Nephron (organoid): ENCODE measurements around the gene CD6.

Source experiments
- H3K27ac Mint-ChIP-seq, 3 experiments: 2 replicates each; pipeline ENCODE4 v1.8.0; 2020; ENCODE audit warnings: mixed read lengths in 3 of 3, mild to moderate bottlenecking in 2 of 3, moderate library complexity in 1 of 3
- H3K27me3 Mint-ChIP-seq: 2 replicates; pipeline ENCODE4 v1.8.0; 2021; ENCODE audit warnings: low read depth, mild to moderate bottlenecking, moderate library complexity, mixed read lengths
- H3K36me3 Mint-ChIP-seq: 2 replicates; pipeline ENCODE4 v1.8.0; 2020; ENCODE audit warnings: low read depth, mixed read lengths
- H3K4me1 Mint-ChIP-seq: 2 replicates; pipeline ENCODE4 v1.8.0; 2020; ENCODE audit warnings: mixed read lengths
- H3K4me3 Mint-ChIP-seq, 3 experiments: 2 replicates each; pipeline ENCODE4 v1.8.0; 2020; ENCODE audit warnings: mild to moderate bottlenecking in 3 of 3, mixed read lengths in 3 of 3, moderate library complexity in 2 of 3
- H3K9me3 Mint-ChIP-seq: 2 replicates; pipeline ENCODE4 v1.8.0; 2020; ENCODE audit warnings: mixed read lengths
- TF ChIP-seq, protein P1 (sequence below), 3 experiments: fragments of 200-600 bp; sonication (generic); IDR thresholded peaks; one replicate each; pipeline ENCODE4 v1.5.0; 2021; ENCODE audit warnings: antibody characterized with exemption in 3 of 3; ENCODE audit not compliant: unreplicated experiment in 3 of 3

The CD6 gene

GRCh38 chr11:60927600-60927999 lies 43.9 kb upstream of the CD6 start:
- H3K27ac Mint-ChIP-seq, result no peak overlapping the region
- H3K9me3 Mint-ChIP-seq, result no peaks in the 10 kb centered on the region

DNA sequence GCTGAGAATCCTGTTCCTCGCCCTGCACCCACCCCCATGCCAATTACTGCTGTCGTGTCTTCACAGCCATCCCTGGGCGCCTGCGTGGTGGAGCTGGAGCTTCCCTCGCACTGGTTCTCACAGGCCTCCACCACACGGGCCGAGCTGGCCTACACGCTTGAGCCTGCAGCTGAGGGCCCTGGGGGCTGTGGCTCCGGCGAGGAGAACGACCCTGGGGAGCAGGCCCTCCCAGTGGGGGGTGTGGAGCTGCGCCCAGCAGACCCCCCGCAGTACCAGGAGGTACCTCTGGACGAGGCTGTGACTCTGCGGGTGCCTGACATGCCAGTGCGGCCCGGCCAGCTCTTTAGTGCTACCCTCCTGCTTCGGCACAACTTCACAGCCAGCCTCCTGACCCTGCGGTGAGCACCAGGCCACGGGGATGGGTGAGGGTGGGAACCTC lies 42.9 kb upstream of the CD6 start:
- Mint-ChIP-seq H3K36me3 (peaks cover 45% of the 10 kb centered on the region), H3K9me3 (no peaks in the 10 kb centered on the region), H3K27ac (no peak overlapping the region), H3K4me1 (peaks cover 20% of the 10 kb centered on the region), H3K4me3 (no peak overlapping the region), H3K27me3 (peaks cover 8% of the 10 kb centered on the region)
- TF ChIP-seq, protein P1, sequence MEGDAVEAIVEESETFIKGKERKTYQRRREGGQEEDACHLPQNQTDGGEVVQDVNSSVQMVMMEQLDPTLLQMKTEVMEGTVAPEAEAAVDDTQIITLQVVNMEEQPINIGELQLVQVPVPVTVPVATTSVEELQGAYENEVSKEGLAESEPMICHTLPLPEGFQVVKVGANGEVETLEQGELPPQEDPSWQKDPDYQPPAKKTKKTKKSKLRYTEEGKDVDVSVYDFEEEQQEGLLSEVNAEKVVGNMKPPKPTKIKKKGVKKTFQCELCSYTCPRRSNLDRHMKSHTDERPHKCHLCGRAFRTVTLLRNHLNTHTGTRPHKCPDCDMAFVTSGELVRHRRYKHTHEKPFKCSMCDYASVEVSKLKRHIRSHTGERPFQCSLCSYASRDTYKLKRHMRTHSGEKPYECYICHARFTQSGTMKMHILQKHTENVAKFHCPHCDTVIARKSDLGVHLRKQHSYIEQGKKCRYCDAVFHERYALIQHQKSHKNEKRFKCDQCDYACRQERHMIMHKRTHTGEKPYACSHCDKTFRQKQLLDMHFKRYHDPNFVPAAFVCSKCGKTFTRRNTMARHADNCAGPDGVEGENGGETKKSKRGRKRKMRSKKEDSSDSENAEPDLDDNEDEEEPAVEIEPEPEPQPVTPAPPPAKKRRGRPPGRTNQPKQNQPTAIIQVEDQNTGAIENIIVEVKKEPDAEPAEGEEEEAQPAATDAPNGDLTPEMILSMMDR (IDR thresholded peaks at IDR 0.05; ENCODE audit: unreplicated experiment in 3 of 3), result no peak

More at GRCh38 chr11:60927600-60927999, 43.9 kb upstream of the CD6 start:
- Mint-ChIP-seq H3K27me3 (peaks cover 8% of the 10 kb centered on the region), H3K4me1 (peaks cover 26% of the 10 kb centered on the region), H3K36me3 (peaks cover 45% of the 10 kb centered on the region), H3K4me3 (peak overlapping the region in 2 of 3 experiments; percentile 52 to 54)
- TF ChIP-seq, protein P1 (IDR thresholded peaks at IDR 0.05; ENCODE audit: unreplicated experiment in 3 of 3), result no peak

DNA sequence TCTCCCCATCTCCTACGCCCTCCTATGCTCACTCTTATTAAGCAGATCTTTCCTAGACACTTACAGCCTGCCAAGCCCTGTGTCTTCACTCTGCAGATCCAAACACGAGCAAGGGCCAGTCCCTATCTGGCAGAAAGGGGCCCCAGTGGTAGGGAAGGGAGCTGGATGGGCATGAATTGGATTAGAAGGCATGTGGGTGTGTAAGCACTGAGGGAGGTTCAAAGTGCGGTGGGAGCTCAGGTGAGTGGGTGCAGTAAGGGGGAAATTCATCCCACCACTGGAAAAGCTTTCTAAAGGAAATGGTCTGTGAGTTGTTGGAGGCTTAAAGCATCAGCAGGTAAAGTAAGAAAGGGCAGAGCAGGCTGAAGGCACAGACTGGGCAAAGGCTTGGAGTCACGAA lies 41.7 kb upstream of the CD6 start:
- Mint-ChIP-seq H3K4me3 (no peak overlapping the region), H3K4me1 (peaks cover 16% of the 10 kb centered on the region), H3K27ac (no peak overlapping the region), H3K9me3 (no peaks in the 10 kb centered on the region), H3K27me3 (peaks cover 8% of the 10 kb centered on the region), H3K36me3 (peaks cover 51% of the 10 kb centered on the region)
- TF ChIP-seq, protein P1 (IDR thresholded peaks at IDR 0.05; ENCODE audit: unreplicated experiment in 3 of 3), result no peak

DNA sequence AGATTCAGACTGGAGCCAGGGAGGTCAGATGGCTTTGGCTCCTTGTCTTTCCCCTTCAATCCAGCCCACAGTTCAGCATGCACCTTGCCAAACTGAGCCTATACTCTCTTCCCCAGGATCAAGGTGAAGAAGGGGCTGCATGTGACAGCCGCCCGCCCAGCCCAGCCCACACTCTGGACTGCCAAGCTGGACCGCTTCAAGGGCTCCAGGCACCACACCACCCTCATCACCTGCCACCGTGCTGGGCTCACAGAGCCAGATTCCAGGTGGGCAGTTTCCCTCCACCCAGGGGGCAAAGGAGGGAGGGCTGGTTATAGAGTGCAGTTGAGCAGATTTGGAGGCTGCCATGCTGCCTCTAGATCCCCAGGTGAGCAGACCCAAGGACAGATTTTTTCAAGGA lies 41.1 kb upstream of the CD6 start:
- TF ChIP-seq, protein P1 (IDR thresholded peaks at IDR 0.05; ENCODE audit: unreplicated experiment in 3 of 3), result no peak
- H3K4me1 Mint-ChIP-seq, result peaks cover 12% of the 10 kb centered on the region
- H3K27me3 Mint-ChIP-seq, result peaks cover 8% of the 10 kb centered on the region
- peaks cover 53% of the 10 kb centered on the region for H3K36me3 Mint-ChIP-seq
- no peak overlapping the region for H3K27ac Mint-ChIP-seq
- no peak overlapping the region for H3K4me3 Mint-ChIP-seq
- H3K9me3 Mint-ChIP-seq, result no peaks in the 10 kb centered on the region

DNA sequence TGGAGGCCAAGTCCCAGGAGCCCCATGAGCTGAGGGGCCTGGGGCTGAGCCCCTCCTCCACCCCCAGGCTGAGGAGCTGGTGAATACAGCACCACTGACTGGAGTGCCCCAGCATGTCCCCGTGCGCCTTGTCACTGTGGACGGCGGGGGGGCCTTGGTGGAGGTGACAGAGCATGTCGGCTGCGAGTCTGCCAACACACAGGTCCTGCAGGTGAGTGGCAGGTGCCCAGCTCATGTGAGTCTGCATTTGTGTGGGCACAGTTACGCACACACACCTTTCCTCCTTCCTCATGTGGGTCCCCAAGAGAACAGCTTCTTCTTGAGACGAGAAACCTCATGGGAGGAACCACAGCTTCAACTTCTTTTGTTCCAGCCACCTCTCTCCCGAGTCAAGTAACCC lies 39.6 kb upstream of the CD6 start:
- no peak overlapping the region for H3K27ac Mint-ChIP-seq
- TF ChIP-seq, protein P1 (IDR thresholded peaks at IDR 0.05; ENCODE audit: unreplicated experiment in 3 of 3), result no peak
- H3K9me3 Mint-ChIP-seq, result no peaks in the 10 kb centered on the region
- H3K4me3 Mint-ChIP-seq, result no peak overlapping the region
- H3K4me1 Mint-ChIP-seq, result no peaks in the 10 kb centered on the region
- H3K36me3 Mint-ChIP-seq, result peaks cover 46% of the 10 kb centered on the region
- no peaks in the 10 kb centered on the region for H3K27me3 Mint-ChIP-seq

DNA sequence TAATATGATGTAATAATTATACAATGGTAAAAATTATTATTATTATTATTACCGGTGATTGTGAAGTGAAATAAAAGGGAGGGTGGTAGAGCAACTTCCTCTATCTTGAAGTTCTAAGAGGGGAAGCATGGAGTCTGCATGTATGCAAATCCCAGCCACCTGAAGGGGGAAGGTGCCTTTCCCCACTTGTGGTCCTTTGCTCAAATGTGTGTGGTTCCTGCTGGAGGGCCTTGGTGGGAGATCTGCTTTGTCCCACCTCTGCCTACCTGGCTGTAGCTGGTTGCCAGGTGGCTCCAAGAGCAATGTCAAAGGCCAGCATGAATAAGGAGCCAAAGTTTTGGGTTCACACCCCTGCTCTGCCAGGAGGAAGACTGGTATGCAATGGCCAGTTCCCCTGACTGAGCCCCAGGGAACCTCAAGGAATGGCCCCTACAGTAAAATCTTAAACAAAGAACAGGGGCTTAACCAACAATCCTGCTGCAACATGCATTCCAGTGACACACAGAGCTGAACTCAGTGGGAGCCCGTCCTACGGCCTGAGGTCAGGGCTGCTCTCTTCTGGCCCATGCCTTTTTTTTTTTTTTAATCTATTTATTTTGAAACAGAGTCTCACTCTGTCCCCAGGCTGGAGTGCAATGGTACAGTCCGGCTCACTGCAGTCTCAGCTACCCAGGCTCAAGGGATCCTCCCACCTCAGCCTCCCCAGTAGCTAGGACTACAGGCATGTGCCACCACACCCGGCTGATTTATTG lies 38.7 kb upstream of the CD6 start:
- Mint-ChIP-seq H3K9me3 (no peaks in the 10 kb centered on the region), H3K4me1 (no peaks in the 10 kb centered on the region), H3K27me3 (no peaks in the 10 kb centered on the region), H3K4me3 (no peak overlapping the region), H3K36me3 (peaks cover 44% of the 10 kb centered on the region), H3K27ac (no peak overlapping the region)
- TF ChIP-seq, protein P1 (IDR thresholded peaks at IDR 0.05; ENCODE audit: unreplicated experiment in 3 of 3), result no peak
